ENCODE results near the gene KL. TPM values are rescaled to one million over a fixed set of nuclear protein-coding genes. Genes with fewer than 3 reads are reported as not detected.

The KL gene
- total and polyA plus RNA-seq, 10 of the 15 experiments (the other 5 are each of a cell fraction or from before 2014, with no cell fraction given) = 0.08 to 2.1 (median 1.4) TPM

- H3K27me3 ChIP-seq (replicated peaks in 1 of 2; ENCODE audit: control insufficient read depth in 2 of 2, insufficient read depth in 2 of 2, low read length in 1 of 2) = peaks cover 0 to 6% of the 10 kb centered on the region in 2 experiments; a peak in 1 of 4 replicates
- H3K4me3 ChIP-seq = peak overlapping the region; percentile 59
- intact Hi-C loops (cut with micrococcal nuclease; ENCODE audit: unreplicated experiment) (loop anchor here (2.0 to 5.0 kb wide), 3 partner anchors 105 to 429 kb away; partner anchors contain the start of gene PDS5B), in situ Hi-C loops (cut with MboI) (no loop called here)
- BruUV-seq (replicated peaks) = no TSS peak
- H3K27ac ChIP-seq (ENCODE audit: control insufficient read depth, insufficient read depth) = no peak overlapping the region
- H3K4me1 ChIP-seq (ENCODE audit: control insufficient read depth, insufficient read depth, low read length) = peaks cover 12% of the 10 kb centered on the region
- 0 out of 2 replicates have a peak overlapping the region, but pooled peaks have one; percentile 22 for H3K9ac ChIP-seq (ENCODE audit: control insufficient read depth, insufficient read depth, low read length)
- FAIRE-seq = no peak
- H2AFZ ChIP-seq (ENCODE audit: control insufficient read depth, low read depth, low read length) = peak overlapping the region; percentile 43
- SMC1A ChIA-PET (ENCODE audit: uncharacterized antibody, unreplicated experiment) = no interaction called here
- RAD21 ChIA-PET (ENCODE audit: unreplicated experiment) = interaction anchor here (0.7 to 1.8 kb wide), 2 partner anchors 24 to 428 kb away, joined by 3 to 4 read pairs; no protein-coding TSS in a partner anchor
- H3K9me3 ChIP-seq (replicated peaks; ENCODE audit: control insufficient read depth, insufficient read depth, low read length) = no peaks in the 10 kb centered on the region; the same call in 2 of the 3 replicates
- POLR2A ChIA-PET = no interaction called here
- H3K36me3 ChIP-seq (ENCODE audit: control insufficient read depth in 2 of 2, insufficient read depth in 2 of 2, low read length in 1 of 2) = no peaks in the 10 kb centered on the region
- CTCF ChIA-PET = no interaction called here
- 10% methylated on average over 32 of the region's 52 CpGs for WGBS (ENCODE audit: insufficient coverage, insufficient replicate concordance, low lambda C conversion rate, missing lambda C conversion rate)
- DNase-seq (ENCODE audit: low read depth, low spot score) = no peak
- no peak for TF ChIP-seq CREM (IDR thresholded peaks at IDR 0.05; ENCODE audit: low read depth)
- TF ChIP-seq, protein P1, sequence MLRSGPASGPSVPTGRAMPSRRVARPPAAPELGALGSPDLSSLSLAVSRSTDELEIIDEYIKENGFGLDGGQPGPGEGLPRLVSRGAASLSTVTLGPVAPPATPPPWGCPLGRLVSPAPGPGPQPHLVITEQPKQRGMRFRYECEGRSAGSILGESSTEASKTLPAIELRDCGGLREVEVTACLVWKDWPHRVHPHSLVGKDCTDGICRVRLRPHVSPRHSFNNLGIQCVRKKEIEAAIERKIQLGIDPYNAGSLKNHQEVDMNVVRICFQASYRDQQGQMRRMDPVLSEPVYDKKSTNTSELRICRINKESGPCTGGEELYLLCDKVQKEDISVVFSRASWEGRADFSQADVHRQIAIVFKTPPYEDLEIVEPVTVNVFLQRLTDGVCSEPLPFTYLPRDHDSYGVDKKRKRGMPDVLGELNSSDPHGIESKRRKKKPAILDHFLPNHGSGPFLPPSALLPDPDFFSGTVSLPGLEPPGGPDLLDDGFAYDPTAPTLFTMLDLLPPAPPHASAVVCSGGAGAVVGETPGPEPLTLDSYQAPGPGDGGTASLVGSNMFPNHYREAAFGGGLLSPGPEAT (IDR thresholded peaks at IDR 0.05; ENCODE audit: low read depth) = 0 out of 2 replicates have a peak, but pooled peaks have one; percentile 32
- 0 out of 2 replicates have a peak, but pooled peaks have one; percentile 14 for TF ChIP-seq YY1 (IDR thresholded peaks at IDR 0.05; ENCODE audit: low read depth, low read length)
- TF ChIP-seq EED (IDR thresholded peaks at IDR 0.05; ENCODE audit: low read depth) = peak; percentile 40; the same call in 1 of the 2 replicates
- TF ChIP-seq, protein P2, sequence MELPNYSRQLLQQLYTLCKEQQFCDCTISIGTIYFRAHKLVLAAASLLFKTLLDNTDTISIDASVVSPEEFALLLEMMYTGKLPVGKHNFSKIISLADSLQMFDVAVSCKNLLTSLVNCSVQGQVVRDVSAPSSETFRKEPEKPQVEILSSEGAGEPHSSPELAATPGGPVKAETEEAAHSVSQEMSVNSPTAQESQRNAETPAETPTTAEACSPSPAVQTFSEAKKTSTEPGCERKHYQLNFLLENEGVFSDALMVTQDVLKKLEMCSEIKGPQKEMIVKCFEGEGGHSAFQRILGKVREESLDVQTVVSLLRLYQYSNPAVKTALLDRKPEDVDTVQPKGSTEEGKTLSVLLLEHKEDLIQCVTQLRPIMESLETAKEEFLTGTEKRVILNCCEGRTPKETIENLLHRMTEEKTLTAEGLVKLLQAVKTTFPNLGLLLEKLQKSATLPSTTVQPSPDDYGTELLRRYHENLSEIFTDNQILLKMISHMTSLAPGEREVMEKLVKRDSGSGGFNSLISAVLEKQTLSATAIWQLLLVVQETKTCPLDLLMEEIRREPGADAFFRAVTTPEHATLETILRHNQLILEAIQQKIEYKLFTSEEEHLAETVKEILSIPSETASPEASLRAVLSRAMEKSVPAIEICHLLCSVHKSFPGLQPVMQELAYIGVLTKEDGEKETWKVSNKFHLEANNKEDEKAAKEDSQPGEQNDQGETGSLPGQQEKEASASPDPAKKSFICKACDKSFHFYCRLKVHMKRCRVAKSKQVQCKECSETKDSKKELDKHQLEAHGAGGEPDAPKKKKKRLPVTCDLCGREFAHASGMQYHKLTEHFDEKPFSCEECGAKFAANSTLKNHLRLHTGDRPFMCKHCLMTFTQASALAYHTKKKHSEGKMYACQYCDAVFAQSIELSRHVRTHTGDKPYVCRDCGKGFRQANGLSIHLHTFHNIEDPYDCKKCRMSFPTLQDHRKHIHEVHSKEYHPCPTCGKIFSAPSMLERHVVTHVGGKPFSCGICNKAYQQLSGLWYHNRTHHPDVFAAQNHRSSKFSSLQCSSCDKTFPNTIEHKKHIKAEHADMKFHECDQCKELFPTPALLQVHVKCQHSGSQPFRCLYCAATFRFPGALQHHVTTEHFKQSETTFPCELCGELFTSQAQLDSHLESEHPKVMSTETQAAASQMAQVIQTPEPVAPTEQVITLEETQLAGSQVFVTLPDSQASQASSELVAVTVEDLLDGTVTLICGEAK (IDR thresholded peaks at IDR 0.05; ENCODE audit: borderline replicate concordance) = no peak
- H3K79me2 ChIP-seq (ENCODE audit: control insufficient read depth, insufficient read depth, low read length) = no peaks in the 10 kb centered on the region
- H3K4me2 ChIP-seq (ENCODE audit: control insufficient read depth, insufficient read depth) = peak overlapping the region; percentile 83
- no peak for ATAC-seq
- no peaks in the 10 kb centered on the region for H4K20me1 ChIP-seq (ENCODE audit: control insufficient read depth, insufficient read depth)
Observed at GRCh38 chr13:33015791-33016323, 366 bp upstream of the KL start.

Measured in GM12878 (cell line).